Posterior cingulate gyrus (tissue), 11 donors: ENCODE results near the gene RAPGEF3.

Source experiments
- DNase-seq, 10 donors: peaks; one replicate each; pipeline versions ENCODE4 v3.0.0 to v3.0.0-alpha.2; 2020 to 2021; ENCODE audit warnings: mixed read lengths in 3 of 10
- intact Hi-C: fragments of 100-400 bp; cut with DNase I; formaldehyde crosslinking; loops from one replicate; pipeline ENCODE4 v1.15.1; 2023

RAPGEF3 gene

GRCh38 chr12:47777741-47778558 lies 19.3 kb upstream of the RAPGEF3 start:
- intact Hi-C loops, result loop anchor here (2.0 kb wide), 1 partner anchor 35 kb away; no protein-coding TSS in a partner anchor
- peak; percentile 88 to 99 (median 94) for DNase-seq

- intact Hi-C loops, result no loop called here
- DNase-seq, result peak in 4 of 10 donors; percentile 6 to 77 (median 36)
Measured at GRCh38 chr12:47777151-47777550, 18.5 kb upstream of the RAPGEF3 start.

GRCh38 chr12:47776471-47777143 lies 17.9 kb upstream of the RAPGEF3 start:
- intact Hi-C loops, result no loop called here

GRCh38 chr12:47775100-47775911 lies 16.6 kb upstream of the RAPGEF3 start:
- DNase-seq, result peak in 6 of 10 donors; percentile 47 to 92 (median 68)
- intact Hi-C loops, result no loop called here

More at GRCh38 chr12:47776471-47777143, 17.9 kb upstream of the RAPGEF3 start:
- peak in 3 of 10 donors; percentile 5 to 59 (median 51) for DNase-seq

- DNase-seq, result peak in 4 of 10 donors; percentile 11 to 69 (median 54)
- intact Hi-C loops, result no loop called here
Measured at GRCh38 chr12:47774663-47775062, 16.0 kb upstream of the RAPGEF3 start.

- peak in 3 of 10 donors; percentile 5 to 72 (median 71) for DNase-seq
- intact Hi-C loops, result no loop called here
Measured at GRCh38 chr12:47773858-47774580, 15.3 kb upstream of the RAPGEF3 start.

GRCh38 chr12:47773062-47773857 lies 14.6 kb upstream of the RAPGEF3 start, which contains the start of gene SLC48A1:
Gene SLC48A1 (plus strand): TSS chr12:47773238. CDS start chr12:47773305, 67 bp downstream.
- intact Hi-C loops, result no loop called here
- peak; percentile 61 to 96 (median 74) for DNase-seq

GRCh38 chr12:47772738-47773061 lies 14.0 kb upstream of the RAPGEF3 start:
- no peak for DNase-seq
- intact Hi-C loops, result no loop called here

- intact Hi-C loops, result no loop called here
- peak in 4 of 10 donors; percentile 7 to 64 (median 50) for DNase-seq
Measured at GRCh38 chr12:47772094-47772660, 13.5 kb upstream of the RAPGEF3 start.

- DNase-seq, result peak in 3 of 10 donors; percentile 0 to 53 (median 20)
- intact Hi-C loops, result no loop called here
Measured at GRCh38 chr12:47771304-47771703, 12.6 kb upstream of the RAPGEF3 start.

- intact Hi-C loops, result no loop called here
- DNase-seq, result no peak
Measured at GRCh38 chr12:47770086-47770726, 11.5 kb upstream of the RAPGEF3 start.

GRCh38 chr12:47769234-47770085 lies 10.8 kb upstream of the RAPGEF3 start:
- peak in 1 of 10 donors; percentile 15 for DNase-seq
- intact Hi-C loops, result no loop called here

- intact Hi-C loops, result no loop called here
Measured at GRCh38 chr12:47768323-47768811, 9.7 kb upstream of the RAPGEF3 start.

GRCh38 chr12:47767216-47767724 lies 8.6 kb upstream of the RAPGEF3 start:
- DNase-seq, result peak in 8 of 10 donors; percentile 27 to 81 (median 61)

More at GRCh38 chr12:47768323-47768811, 9.7 kb upstream of the RAPGEF3 start:
- no peak for DNase-seq

GRCh38 chr12:47766502-47767215 lies 8.0 kb upstream of the RAPGEF3 start:
- intact Hi-C loops, result no loop called here
- peak in 1 of 10 donors; percentile 26 for DNase-seq

More at GRCh38 chr12:47767216-47767724, 8.6 kb upstream of the RAPGEF3 start:
- intact Hi-C loops, result no loop called here
